Cerebellar nuclear complex (tissue), 1 donor: ENCODE results near the gene IL25.
"Not testable (repeated sequence)": the region's sequence is repeated elsewhere in the genome, so short reads cannot be mapped to it uniquely, and the experiment has no call there.

Source experiments
- DNase-seq, 2 experiments: peaks; one replicate each; lab custom pipeline; 2025; lab: John Stamatoyannopoulos, UW

The IL25 gene

DNA sequence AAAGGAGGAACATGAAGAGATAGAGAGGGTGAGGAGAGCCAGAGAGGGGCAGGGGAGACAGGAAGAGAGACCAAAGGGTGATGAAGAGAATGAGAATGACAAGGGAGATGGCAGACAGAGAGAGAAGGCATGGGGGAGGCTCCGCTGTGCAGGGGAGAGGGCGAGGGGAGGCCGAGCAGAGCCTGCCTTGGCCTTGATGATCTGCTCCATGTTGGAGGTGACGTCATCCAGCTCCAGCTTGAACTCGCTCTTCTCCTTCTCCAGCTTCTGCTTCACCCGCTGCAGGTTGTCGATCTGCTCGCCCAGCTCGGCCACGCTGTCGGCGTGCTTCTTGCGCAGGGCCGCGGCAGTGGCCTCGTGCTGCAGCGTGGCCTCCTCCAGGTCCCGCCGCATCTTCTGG lies 17.3 kb downstream of the IL25 start:
- not testable (repeated sequence) for DNase-seq

DNA sequence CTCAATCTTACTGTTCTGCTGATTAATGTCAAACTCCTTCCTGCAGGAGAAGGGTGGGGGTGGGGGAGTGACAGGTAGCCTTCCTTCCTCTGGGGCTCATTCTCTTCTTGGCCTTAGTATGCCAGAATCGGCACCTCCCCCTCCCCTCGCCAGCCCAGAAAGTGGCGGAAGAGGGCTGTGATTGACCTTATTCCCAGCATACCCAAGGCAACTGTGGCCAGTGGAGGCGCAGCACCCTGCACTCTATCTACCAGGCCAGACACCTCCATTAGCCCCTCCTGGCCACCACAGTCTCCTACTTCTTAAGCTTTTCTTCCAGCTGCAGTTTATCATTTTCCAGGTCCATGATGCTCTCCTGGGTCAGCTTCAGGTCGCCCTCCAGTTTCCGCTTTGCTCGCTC lies 20.0 kb downstream of the IL25 start:
- DNase-seq = no peak

DNA sequence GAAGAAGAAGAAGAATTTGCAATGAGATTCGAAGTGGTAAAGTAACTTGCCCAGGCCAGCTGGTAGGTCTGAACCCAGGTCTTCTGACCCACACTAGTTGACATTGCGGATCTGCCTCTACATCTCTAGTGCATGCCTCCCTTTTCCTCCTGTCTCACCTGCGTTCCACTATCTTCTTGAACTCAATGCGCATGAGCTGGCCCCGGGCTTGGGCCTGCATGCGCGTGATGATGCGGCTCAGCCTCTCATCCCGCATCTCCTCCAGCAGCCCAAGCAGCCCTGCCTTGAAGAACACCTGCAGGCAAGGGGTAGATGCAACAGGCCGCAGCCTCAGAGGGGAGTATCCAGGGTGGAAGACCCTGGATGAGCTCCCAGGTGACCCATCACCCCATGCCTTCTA lies 23.5 kb downstream of the IL25 start:
- no peak for DNase-seq

DNA sequence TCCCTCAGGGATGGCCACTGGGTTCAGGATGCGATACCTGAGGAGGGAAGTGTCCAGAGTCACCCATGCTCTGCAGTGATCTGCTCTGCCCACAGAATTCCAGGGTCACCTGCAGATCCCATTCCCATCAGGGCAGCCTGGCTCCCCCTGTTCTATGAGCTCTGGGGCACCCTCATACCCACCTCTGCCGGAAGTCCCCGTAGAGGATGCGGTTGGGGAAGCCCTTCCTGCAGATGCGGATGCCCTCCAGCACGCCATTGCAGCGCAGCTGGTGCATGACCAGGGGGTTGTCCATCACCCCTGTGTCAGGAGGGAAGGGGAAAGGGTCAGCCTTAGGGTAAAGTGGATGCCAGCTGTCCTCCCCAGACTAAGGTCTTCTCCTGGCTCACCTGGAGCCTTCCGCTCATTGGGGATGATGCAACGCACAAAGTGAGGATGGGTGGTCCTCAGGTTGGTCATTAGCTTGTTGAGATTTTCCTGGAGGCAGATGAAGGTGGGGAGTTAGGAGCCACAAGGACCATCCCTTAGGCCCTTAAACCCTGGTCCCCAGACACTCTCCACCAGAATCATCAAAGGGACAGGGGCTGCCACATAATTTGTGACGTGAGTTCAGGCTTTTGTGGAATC lies 24.3 kb downstream of the IL25 start:
- no peak for DNase-seq

DNA sequence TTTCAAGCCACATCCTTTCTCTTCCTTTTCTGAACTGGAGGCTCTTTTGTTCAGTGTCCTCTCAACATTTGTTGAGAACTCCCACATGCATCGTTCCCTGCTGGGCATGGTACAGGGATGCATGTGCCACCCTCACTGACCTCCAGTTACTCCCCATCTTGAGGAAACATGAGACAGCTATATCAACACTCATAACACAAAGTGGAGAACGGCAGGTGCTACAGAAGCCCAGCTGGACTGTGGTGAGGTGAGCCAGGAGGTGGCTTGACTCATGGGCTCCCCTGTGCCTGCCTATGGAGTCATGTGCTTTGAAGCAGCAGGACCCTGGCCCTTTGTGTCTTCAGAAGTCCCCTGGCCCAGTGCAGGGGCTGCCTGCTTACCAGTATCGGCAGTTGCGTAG lies 25.7 kb downstream of the IL25 start:
- no peak for DNase-seq

DNA sequence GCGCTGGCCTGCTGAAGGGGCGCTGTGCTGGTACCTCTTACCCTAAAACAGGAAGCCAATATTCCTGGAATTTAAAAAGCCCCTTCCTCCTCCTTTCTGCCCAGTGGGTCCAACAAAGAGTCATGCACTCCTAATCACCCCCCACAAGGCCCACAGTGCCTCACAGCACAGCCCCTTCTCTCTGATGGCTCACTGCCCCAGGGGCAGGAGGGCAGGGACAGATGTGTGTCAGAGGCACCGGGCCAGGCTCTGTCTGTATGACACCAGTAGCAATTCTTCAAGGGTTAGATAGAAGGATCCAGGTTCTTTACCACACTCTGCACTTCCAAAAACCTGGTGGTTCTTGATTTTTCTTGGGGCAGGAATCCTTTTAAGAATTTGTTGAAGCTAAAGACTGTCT lies 26.5 kb downstream of the IL25 start:
- no peak for DNase-seq

DNA sequence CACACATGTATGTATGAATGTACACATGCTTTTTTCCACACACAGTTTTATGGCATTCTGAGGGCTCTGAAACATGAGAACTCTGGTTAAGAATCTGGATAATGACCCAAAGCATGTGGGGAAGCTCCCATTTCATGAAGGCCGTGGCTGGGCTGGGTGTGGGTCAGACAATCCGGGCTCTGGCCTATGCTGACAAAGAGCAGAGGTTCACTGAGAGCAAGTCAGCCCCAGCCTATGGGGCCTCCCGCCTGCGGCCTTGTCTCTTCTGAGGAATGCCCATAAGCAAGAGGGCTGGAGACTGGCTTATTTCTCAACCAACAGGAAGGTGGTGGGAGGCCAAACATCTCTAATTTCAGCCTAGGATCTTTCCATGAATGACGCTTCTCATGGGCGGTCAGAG lies 27.0 kb downstream of the IL25 start:
- DNase-seq = no peak

DNA sequence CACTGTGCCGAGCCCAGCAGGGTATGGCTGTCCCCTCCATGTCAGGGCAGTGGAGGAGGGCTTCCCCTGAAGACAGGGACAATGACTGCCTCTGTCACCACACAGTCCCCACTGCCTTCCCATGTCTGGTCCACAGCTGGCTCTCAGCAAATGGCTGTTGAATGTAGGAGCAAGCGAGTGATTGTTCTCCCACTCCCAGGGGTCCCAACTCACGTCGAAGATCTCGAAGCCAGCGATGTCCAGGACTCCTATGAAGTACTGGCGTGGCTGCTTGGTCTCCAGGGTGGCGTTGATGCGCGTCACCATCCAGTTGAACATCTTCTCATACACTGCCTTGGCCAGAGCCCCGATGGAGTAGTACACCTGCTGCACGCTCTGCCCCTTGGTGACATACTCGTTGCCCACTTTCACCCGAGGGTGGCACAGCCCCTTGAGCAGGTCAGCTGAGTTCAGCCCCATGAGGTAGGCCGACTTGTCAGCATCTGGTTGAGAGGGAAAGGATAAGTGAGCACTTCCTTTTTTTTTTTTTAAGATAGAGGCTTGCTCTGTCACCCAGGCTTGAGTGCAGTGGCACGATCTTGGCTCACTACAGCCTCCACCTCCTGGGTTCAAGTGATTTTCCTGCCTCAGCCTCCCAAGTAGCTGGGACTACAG lies 28.0 kb downstream of the IL25 start:
- not testable (repeated sequence) for DNase-seq

DNA sequence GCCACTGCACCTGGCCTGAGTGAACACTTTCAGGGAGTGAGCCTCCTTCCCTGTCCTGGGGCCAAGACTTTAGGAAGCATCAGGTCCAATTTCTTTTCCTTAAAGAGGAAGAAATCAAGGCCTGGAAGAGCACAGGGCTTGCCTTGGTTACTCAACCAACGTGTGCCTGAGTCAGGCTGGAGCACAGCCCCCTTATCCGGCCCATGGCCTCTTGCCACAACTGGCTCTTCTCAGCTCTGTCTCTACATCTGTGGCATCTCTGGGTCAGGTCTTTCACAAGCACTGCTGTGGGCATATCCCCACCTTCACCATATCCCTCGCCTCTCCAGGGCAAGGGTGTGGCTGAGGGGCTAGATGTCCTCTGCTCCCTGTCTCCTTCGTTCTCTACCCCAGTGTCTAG lies 28.7 kb downstream of the IL25 start:
- DNase-seq = no peak

DNA sequence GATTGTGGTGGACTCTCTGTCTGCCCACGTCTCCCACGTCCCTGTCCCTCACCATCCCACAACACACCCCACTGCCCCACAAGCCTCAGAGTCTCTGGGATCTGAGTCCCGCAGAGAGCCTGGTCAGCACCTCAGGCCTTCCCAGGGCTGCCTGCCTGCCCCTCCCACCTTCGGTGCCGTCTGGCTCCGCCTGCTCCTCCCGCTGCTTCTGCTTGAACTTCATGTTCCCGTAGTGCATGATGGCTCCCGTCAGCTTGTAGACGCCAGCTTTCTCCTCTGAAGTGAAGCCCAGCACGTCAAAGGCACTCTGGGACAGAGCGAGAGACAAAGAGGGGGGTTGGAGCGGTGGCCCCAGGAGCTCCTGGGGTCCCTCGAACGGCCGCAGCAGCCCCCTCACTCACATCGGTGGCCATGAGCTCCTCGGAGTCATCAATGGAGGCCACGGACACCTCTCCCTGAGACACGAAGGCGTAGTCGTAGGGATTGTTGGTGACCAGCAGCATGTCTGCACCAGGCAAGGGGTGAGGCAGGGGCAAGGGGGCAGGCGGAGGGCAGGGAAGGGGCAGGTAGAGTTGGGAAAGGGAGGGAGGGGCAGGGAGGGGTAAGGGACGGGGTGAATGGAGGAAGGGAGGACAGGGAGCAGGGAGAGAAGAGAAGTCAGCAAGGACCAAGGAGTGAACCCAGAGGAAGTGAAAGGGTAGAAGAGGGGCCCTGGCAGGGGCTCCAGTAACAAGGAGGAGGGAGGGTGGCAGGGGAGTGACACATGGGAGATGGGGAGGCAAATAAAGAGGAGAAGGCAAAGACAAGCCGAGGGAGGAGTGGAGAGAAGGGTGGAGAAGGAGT lies 29.9 kb downstream of the IL25 start:
- no peak for DNase-seq

DNA sequence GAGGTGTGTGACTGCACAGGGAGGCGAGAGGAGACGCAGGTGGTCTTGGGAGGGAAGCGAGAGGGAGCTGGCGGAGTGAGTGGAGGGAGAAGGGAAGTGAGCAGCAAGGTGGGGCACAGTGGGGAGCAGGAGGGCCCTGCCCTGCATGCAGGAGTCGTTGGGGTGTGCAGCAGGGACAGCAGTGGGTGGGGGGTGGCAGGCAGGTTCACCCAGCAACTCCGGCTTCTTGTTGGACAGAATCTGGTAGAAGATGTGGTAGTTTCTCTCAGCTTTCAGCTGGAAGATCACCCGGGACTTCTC lies 30.5 kb downstream of the IL25 start:
- no peak for DNase-seq

DNA sequence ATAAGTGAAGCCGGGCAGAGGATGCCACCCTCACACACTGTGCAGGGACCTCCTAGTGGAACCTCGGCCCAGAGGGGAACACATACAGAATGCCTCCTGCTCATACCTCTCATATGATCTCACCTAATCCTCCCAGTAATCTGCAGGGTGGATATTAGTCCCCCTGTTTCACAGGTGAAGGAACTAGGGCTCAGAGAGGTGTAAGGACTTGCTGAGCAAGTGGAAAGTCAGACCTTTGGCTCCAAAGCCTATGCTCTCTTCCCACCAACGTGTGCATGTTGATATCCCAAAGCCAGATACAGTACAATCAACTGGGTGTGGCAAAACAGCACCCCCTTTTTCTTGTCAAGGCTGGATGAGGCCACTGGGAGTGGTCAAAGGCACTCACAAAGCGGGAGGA lies 31.3 kb downstream of the IL25 start:
- DNase-seq = no peak

DNA sequence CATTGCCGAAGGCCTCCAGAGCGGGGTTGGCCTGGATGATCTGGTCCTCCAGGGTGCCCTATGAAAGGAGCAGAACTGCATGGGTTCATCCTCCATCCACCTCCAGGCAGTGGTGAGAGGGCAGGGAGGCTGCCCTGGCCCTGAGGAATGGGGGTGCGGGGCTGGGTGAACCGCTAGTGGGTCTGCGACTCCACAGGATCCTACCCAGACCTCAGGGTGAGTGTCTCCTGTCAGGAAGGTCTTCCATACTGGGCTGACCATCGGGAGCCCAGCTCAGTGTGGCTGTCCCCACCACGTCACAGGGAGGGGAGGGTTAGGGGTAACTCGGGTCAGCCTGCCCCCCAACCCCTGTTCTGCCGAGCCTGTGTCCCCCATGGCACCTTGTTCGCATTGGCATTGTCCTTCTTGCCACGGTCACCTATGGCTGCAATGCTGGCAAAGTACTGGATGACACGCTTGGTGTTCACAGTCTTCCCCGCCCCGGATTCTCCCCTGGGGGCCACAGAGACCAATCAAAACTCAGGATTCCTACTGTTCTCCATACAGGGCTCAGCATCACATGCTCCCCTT lies 31.8 kb downstream of the IL25 start:
- no peak for DNase-seq

DNA sequence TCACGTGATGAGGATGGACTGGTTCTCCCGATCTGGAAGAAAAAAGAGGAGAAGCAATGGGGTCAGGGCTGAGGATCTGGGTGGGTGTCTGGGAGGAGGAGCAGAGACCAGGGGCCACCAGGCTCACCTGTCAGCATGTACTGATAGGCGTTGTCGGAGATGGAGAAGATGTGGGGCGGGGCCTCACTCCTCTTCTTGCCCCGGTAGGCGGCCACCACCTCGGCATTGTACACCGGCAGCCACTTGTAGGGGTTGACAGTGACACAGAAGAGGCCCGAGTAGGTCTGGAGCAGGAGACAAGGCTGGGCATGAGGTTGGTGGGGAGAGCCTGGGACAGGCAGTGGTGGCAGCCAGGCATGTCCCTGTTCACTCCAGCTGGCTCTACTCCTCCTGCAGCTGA lies 32.5 kb downstream of the IL25 start:
- no peak for DNase-seq

DNA sequence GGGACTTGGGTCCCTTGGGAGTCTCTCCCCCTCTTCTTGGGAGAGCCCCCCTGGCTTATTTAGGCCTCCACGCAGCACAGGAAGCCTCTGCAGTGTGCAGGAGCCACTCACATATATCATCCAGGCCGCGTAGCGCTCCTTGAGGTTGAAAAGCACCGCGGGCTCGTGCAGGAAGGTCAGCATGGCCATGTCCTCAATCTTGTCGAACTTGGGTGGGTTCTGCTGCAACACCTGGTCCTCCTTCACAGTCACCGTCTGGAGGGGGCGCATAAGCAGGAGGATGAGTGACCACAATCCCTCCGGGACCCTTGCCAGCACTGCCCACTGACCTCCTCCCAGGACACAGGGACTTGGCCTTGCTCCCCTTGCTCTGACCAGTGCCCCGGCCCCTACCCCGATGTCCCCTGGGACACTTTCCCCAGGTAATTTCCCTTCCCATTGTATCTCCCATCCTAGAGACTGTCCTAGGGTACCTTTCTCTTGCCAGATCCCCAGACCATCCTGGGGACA lies 33.0 kb downstream of the IL25 start:
- no peak for DNase-seq

DNA sequence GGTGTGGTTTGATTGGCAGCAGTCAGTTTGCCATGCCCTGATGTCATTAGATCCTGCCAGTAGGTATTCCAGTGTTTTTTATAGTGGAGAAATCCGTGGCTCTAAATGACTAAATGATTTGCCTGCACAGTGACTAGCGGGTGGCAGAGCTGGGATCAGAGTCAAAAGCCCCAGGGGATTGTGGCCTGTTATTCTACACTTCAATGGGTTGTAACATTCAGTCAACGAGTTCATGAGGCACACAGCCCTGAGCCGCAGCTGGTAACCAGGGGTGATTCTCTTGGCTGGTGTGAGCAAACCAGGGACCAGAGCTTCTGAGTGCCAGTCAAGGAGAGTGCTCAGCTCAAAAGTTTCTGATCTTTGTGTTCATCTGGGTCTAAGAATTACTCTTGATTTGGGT lies 33.6 kb downstream of the IL25 start:
- DNase-seq = no peak

DNA sequence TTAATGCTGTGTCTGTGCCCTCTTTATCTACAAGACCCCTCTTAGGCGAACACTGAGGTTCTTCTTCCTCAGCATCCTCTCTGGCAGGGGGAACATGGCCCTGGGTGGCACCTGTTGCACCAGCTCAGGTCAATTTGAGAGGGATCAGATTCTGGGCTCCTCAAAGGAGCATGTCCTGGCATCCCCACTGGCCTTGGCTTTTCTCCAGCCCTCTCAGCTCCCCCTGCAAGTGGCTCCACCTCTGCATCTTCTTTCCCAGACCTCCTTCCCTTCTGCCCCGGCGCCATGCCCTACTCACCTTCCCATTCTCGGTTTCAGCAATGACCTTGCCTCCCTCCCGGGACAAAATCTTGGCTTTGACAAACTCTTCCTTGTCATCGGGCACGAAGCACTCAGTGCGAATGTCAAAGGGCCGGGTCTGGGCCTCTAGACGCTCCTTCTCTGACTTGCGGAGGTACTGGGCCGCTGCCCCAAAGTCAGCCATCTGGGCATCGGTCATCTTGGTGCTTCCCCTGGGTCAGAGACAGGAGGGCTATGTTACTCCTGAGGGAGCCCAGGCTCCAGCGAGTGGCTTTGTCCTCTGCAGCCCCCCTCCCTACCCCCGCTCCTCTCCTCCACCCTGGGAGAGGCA lies 34.2 kb downstream of the IL25 start:
- no peak for DNase-seq

DNA sequence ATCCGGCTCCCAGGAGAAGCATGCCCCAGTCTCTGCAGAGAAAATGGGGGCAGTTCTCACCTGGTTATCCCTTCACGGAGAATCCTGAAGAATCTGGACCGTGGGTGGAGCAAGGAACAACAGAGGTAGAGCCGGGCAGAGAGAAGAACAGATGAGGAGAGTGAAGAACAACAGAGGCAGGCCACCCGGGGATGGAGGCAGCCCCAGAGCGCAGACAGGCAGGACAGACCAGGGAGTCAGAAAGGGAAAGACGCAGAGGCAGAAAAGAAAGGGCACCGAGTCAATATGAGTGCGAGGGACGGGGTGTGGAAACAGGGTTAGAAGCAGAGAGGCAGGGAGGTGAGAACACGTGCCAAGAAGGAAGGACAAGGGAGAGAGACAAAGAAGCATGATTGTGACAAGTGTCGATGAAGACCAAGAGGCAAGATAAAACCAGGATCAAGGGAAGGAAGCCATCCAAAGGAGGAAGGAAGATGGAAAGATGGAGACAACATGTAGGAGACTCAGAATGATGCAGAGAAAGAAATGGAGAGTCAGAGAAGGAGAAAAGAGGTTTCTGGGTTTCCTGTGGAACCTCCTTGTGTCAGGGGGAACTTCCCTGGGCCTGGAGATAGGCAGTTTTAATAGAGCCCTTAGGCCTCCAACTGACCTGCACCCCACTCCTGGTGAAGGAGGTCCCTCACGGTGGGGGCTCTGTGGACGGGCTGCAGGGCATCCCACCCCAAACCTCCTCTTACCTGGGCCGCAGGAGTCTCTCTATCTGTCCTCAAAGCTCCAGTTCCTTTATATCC lies 35.1 kb downstream of the IL25 start, which contains the start of gene MYH6:
Gene MYH6 (minus strand): TSS at position 758 of the 791 bp plus-strand sequence. CDS start 1,050 bp downstream, outside the sequence.
- no peak for DNase-seq

DNA sequence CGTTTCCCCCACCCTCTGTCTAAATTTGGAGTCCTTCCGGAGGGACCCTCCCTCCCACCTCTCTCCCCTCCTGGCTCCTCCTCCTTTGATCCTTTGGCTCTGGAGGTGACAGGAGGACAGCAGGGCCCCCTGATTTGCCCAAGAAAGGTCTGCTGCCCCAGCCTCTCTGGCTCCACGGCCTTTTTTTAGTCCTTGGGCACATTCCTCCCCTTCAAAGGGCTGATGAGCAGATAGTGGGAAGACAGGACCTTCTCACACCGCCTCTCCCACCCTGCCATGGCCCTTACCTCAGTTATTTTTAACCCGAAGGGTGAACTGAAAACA lies 35.7 kb downstream of the IL25 start:
- DNase-seq = no peak

DNA sequence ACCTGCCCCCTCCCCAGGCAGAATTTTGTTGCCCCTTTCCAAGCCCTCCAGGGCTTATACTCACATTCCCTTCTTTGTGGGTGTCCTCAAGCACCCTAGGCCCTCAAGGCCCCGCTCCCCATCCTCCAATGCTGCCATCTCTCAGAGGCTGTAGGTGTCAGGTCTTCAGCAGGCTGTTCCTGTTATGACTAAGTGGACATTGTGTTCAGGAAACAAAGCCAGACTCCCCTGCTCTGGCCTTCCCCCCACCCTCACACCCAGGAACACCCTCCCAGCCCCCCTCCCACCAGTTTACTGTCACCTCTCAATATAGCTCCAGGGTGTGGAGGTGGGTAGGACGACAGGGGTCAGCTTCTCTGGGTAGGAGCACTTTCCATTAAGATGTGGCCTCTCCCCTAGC lies 36.9 kb downstream of the IL25 start:
- no peak for DNase-seq

DNA sequence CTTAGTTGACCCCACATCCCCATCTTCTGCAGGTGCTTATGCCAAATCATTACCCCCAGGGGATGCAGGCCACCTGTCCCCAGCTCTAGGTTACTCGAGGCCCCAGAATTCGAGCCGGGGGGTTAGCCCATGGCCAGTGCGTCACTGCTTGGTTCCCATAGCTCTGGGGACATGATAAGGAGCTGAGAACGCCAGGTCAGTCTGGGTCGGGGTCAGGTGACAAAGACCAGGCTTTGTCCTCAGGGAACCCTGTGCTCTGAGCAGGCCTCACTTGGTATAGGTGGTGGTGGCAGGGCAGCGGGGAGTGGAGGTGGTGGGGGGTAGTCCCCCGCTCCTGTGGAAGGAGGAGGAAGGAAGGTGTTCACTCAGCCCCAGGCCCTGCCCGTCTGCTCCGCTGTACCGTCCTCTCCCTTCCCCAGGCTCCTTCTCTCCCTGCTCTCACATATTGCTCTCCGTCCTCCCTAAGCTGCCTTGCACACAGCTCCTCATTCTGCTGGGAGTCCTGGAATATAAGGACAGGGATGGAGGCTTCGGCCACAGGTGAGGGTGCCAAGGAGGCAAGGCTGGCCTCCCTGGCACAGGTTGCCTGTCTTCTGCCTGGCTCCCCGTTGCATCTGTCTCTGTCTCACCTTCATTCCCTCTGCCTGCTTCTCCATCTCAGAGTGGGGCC lies 37.5 kb downstream of the IL25 start:
- DNase-seq = no peak
